ENCODE results near the gene TMEM131.
"Not testable (repeated sequence)": the region's sequence is repeated elsewhere in the genome, so short reads cannot be mapped to it uniquely, and the experiment has no call there.

GRCh38 chr2:98022067-98022466 is 26.3 kb upstream of the TMEM131 start:
- not testable (repeated sequence) for TF ChIP-seq CTCF, POLR2AphosphoS5 (IDR thresholded peaks at IDR 0.05)

Data from transverse colon (tissue), 4 donors.